ENCODE measurements around the gene MB.

Gene MB

GRCh38 chr22:35609761-35610160, 7.4 kb downstream of the MB start:
- TF ChIP-seq CTCF (IDR thresholded peaks at IDR 0.05; ENCODE audit: extremely low read depth, missing control alignments) = no peak
- no peak for DNase-seq (ENCODE audit: low spot score)

- no peak for DNase-seq (ENCODE audit: low spot score)
- TF ChIP-seq CTCF (IDR thresholded peaks at IDR 0.05; ENCODE audit: extremely low read depth, missing control alignments) = no peak
Observed at GRCh38 chr22:35609261-35609660, 7.9 kb downstream of the MB start.

GRCh38 chr22:35608088-35608487, 9.0 kb downstream of the MB start:
- DNase-seq (ENCODE audit: low spot score) = no peak
- no peak for TF ChIP-seq CTCF (IDR thresholded peaks at IDR 0.05; ENCODE audit: extremely low read depth, missing control alignments)

- no peak for TF ChIP-seq CTCF (IDR thresholded peaks at IDR 0.05; ENCODE audit: extremely low read depth, missing control alignments)
- no peak for DNase-seq (ENCODE audit: low spot score)
Observed at GRCh38 chr22:35606916-35607315, 10.2 kb downstream of the MB start.

GRCh38 chr22:35605851-35606481, 11.2 kb downstream of the MB start:
- no peak for DNase-seq (ENCODE audit: low spot score)
- TF ChIP-seq CTCF (IDR thresholded peaks at IDR 0.05; ENCODE audit: extremely low read depth, missing control alignments) = no peak

- no peak for TF ChIP-seq CTCF (IDR thresholded peaks at IDR 0.05; ENCODE audit: extremely low read depth, missing control alignments)
- no peak for DNase-seq (ENCODE audit: low spot score)
Observed at GRCh38 chr22:35605369-35605680, 11.8 kb downstream of the MB start.

- no peak for TF ChIP-seq CTCF (IDR thresholded peaks at IDR 0.05; ENCODE audit: extremely low read depth, missing control alignments)
- DNase-seq (ENCODE audit: low spot score) = no peak
Observed at GRCh38 chr22:35604621-35605368, 12.3 kb downstream of the MB start.
